Panc1 (cell line): ENCODE data around the gene CLINT1.

ENCODE experiments used
- CTCF ChIP-seq: fragments of 450-650 bp; IDR thresholded peaks from 2 replicates; pipeline ENCODE4 v1.5.1; 2017; ENCODE audit warnings: mild to moderate bottlenecking
- POLR2AphosphoS5 ChIP-seq: IDR thresholded peaks from 2 replicates; pipeline ENCODE4 v1.6.1; 2012; ENCODE audit warnings: mild to moderate bottlenecking, low read depth, low read length, moderate library complexity
- REST ChIP-seq, 2 experiments: IDR thresholded peaks; 2 replicates each; pipeline ENCODE4 v1.6.1; 2011 to 2012; ENCODE audit warnings: low read depth in 2 of 2, control low read depth in 1 of 2, low read length in 1 of 2, mild to moderate bottlenecking in 1 of 2, moderate library complexity in 1 of 2; ENCODE audit not compliant: insufficient read depth in 1 of 2
- SIN3A ChIP-seq: IDR thresholded peaks from 2 replicates; pipeline ENCODE4 v1.6.1; 2012; ENCODE audit warnings: low read depth, mild to moderate bottlenecking, low read length, moderate library complexity, borderline replicate concordance; ENCODE audit not compliant: insufficient read depth
- TCF7L2 ChIP-seq: IDR thresholded peaks from 2 replicates; pipeline ENCODE4 v1.6.1; 2011; ENCODE audit warnings: mild to moderate bottlenecking, low read depth, low read length, inconsistent platforms

GRCh38 chr5:157857816-157858526 lies 974 bp downstream of the CLINT1 start:
- no peak for TF ChIP-seq CTCF
- TF ChIP-seq POLR2AphosphoS5: no peak
- TF ChIP-seq TCF7L2: no peak
- no peak for TF ChIP-seq REST (IDR thresholded peaks at IDR 0.05; ENCODE audit: insufficient read depth in 1 of 2, low read depth in 2 of 2, low read length in 1 of 2)
- TF ChIP-seq SIN3A: no peak
